B cell (primary cell): Measurements from ENCODE around the gene PALM3. TPM values are rescaled to one million over a fixed set of nuclear protein-coding genes. Genes with fewer than 3 reads are reported as not detected.
"Not testable (repeated sequence)": the region's sequence is repeated elsewhere in the genome, so short reads cannot be mapped to it uniquely, and the experiment has no call there.

Experiments
- ATAC-seq: fragments of 200-7000 bp; cut with Tn5 transposase; one replicate; pipeline ENCODE4 v1.10.0; 2021; ENCODE audit warnings: low read depth, mild to moderate bottlenecking, moderate number of reproducible peaks, moderate library complexity
- CTCF ChIA-PET: fragments of 350-600 bp; sonication (Branson Sonifier 250); formaldehyde crosslinking; loops from one replicate; lab custom pipeline; 2021; ENCODE audit warnings: antibody characterized with exemption, inconsistent platforms; lab: Charles Lee
- POLR2A ChIA-PET: fragments of 350-600 bp; sonication (Branson Sonifier 250); formaldehyde crosslinking; loops from one replicate; lab custom pipeline; 2021; ENCODE audit warnings: antibody characterized with exemption; lab: Charles Lee
- DNase-seq: peaks from one replicate; pipeline ENCODE4 v3.0.0; 2013
- H2AFZ ChIP-seq: 2 replicates; pipeline ENCODE4 v1.6.1; 2012; ENCODE audit warnings: mild to moderate bottlenecking, low read depth, low read length; ENCODE audit not compliant: insufficient read depth, poor library complexity, severe bottlenecking
- H3K27ac ChIP-seq, 2 donors: 1 replicate in 1 of 2; 2 replicates in 1 of 2; pipeline ENCODE4 v1.5.1; 2012 to 2013; ENCODE audit warnings: low read length in 2 of 2, mild to moderate bottlenecking in 2 of 2, moderate library complexity in 1 of 2
- H3K27me3 ChIP-seq, 4 experiments: fragments of 200-600 bp in 1 of 4; sonication (generic) in 1 of 4; replicated peaks in 1 of 4; 1 replicate in 2 of 4; 2 replicates in 2 of 4; pipeline versions ENCODE4 v1.6.1 to v1.7.0; 2013 to 2016; ENCODE audit warnings: low read length in 3 of 4, mild to moderate bottlenecking in 2 of 4, mixed read lengths in 1 of 4, moderate library complexity in 1 of 4; ENCODE audit not compliant: insufficient read depth in 4 of 4, control insufficient read depth in 3 of 4; ENCODE audit errors: control extremely low read depth in 1 of 4
- H3K36me3 ChIP-seq, 2 experiments: replicated peaks in 1 of 2; 1 replicate in 1 of 2; 2 replicates in 1 of 2; pipeline versions ENCODE4 v1.6.1 to v1.7.1; 2013; ENCODE audit warnings: low read length in 1 of 2; ENCODE audit not compliant: insufficient read depth in 2 of 2, control insufficient read depth in 1 of 2; ENCODE audit errors: control extremely low read depth in 1 of 2, extremely low read depth in 1 of 2
- H3K4me1 ChIP-seq, 2 donors: fragments of 200-600 bp in 1 of 2; sonication (generic) in 1 of 2; 1 replicate in 1 of 2; 2 replicates in 1 of 2; pipeline versions ENCODE4 v1.5.1 to v1.6.1; 2013 to 2017; ENCODE audit warnings: low read length in 2 of 2; ENCODE audit not compliant: control insufficient read depth in 2 of 2, insufficient read depth in 2 of 2
- H3K4me2 ChIP-seq: replicated peaks from 2 replicates; pipeline ENCODE3; 2012; ENCODE audit warnings: mild to moderate bottlenecking, low read depth, low read length; ENCODE audit not compliant: poor library complexity, severe bottlenecking
- H3K4me3 ChIP-seq, 5 experiments: fragments of 200-600 bp in 1 of 5; sonication (generic) in 1 of 5; 1 replicate in 3 of 5; 2 replicates in 2 of 5; pipeline versions ENCODE4 v1.5.1 to v1.7.0; 2011 to 2016; ENCODE audit warnings: low read length in 4 of 5, mild to moderate bottlenecking in 4 of 5, low read depth in 2 of 5, control low read depth in 1 of 5, moderate library complexity in 1 of 5; ENCODE audit not compliant: insufficient read depth in 1 of 5; ENCODE audit errors: control extremely low read depth in 1 of 5, extremely low read depth in 1 of 5
- H3K79me2 ChIP-seq: fragments of 200-600 bp; sonication (generic); one replicate; pipeline ENCODE4 v1.6.0; 2016; ENCODE audit warnings: low read length; ENCODE audit not compliant: control insufficient read depth, insufficient read depth
- H3K9ac ChIP-seq: fragments of 200-600 bp; sonication (generic); 2 replicates; pipeline ENCODE4 v1.6.1; 2017; ENCODE audit warnings: mild to moderate bottlenecking, low read length, moderate library complexity
- H3K9me3 ChIP-seq, 3 donors: one replicate each; pipeline versions ENCODE4 v1.6.1 to v1.7.1; 2013; ENCODE audit warnings: low read length in 2 of 3; ENCODE audit not compliant: control insufficient read depth in 2 of 3, insufficient read depth in 1 of 3; ENCODE audit errors: control extremely low read depth in 1 of 3
- H4K20me1 ChIP-seq: 2 replicates; pipeline ENCODE4 v1.6.0; 2012; ENCODE audit warnings: mild to moderate bottlenecking, low read length; ENCODE audit not compliant: insufficient read depth, control insufficient read depth, poor library complexity, severe bottlenecking
- H3K27ac Mint-ChIP-seq: one replicate; pipeline ENCODE4 v1.8.0; 2021; ENCODE audit warnings: mixed read lengths
- H3K27me3 Mint-ChIP-seq: one replicate; pipeline ENCODE4 v1.8.0; 2021; ENCODE audit warnings: mixed read lengths
- H3K4me1 Mint-ChIP-seq: one replicate; pipeline ENCODE4 v1.8.0; 2021; ENCODE audit warnings: mixed read lengths
- H3K4me3 Mint-ChIP-seq: one replicate; pipeline ENCODE4 v1.8.0; 2021; ENCODE audit warnings: mixed read lengths
- H3K9me3 Mint-ChIP-seq: one replicate; pipeline ENCODE4 v1.8.0; 2022; ENCODE audit warnings: mixed read lengths; ENCODE audit not compliant: insufficient read depth
- EZH2 ChIP-seq: IDR thresholded peaks from 2 replicates; pipeline ENCODE4 v1.6.1; 2012; ENCODE audit warnings: borderline replicate concordance, low read depth, mild to moderate bottlenecking, moderate library complexity, low read length; ENCODE audit not compliant: insufficient read depth, poor library complexity, severe bottlenecking
- WGBS: methylation state at CpG from one replicate; pipeline ENCODE4 v1.1.5; 2013; ENCODE audit warnings: missing lambda C conversion rate; ENCODE audit not compliant: insufficient coverage; 5-methylcytosine and 5-hydroxymethylcytosine counted together
- intact Hi-C: fragments of 100-400 bp; cut with micrococcal nuclease; formaldehyde crosslinking; loops from one replicate; pipeline ENCODE4 v1.10.0; 2022
- polyA plus RNA-seq: library from polyadenylated mRNA; depleted of rRNA; stranded (reverse); fragments of >200 nt; gene quantifications from 2 replicates; pipeline ENCODE4 v1.2.3, GENCODE V29; 2012
- total RNA-seq, 2 donors: library from RNA; stranded (reverse); fragments of 120-200 nt in 1 of 2; gene quantifications; 1 replicate in 1 of 2; 2 replicates in 1 of 2; pipeline versions ENCODE4 v1.2.3 to v1.2.4, GENCODE V29; 2013 to 2022
- TF ChIP-seq, protein P1 (sequence below): fragments of 200-600 bp; IDR thresholded peaks from one replicate; pipeline ENCODE4 v1.8.0; 2022; ENCODE audit warnings: antibody characterized with exemption, mild to moderate bottlenecking

The PALM3 gene
- total and polyA plus RNA-seq, 2 donors (not counting 1 experiment from before 2014, with no cell fraction given): not detected

DNA sequence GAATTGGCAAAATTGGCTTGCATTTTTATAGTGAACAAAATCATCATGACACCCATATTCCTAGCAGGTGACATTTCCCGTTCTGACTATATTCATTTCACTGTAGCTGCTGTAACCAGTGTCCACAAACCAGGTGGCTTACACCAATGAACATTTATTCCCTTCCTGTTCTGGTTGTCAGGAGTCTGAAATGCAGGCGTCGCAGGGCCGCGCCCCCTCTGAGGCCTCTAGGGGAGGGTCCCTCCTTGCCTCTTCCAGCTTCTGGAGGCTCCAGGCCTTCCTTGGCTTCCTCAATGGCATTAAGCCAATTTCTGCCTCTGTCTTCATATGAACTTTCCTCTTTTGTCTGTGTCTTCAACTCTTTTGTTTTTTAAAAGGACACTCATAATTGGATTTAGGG, 40.4 kb downstream of the PALM3 start:
- Histone ChIP-seq H3K4me3 (no peak overlapping the region), H3K4me1 (peaks cover 13 to 38% of the 10 kb centered on the region in 2 donors), H2AFZ (no peak overlapping the region), H4K20me1 (no peaks in the 10 kb centered on the region), H3K36me3 (no peaks in the 10 kb centered on the region), H3K9me3 (no peaks in the 10 kb centered on the region), H3K27me3 (no peaks in the 10 kb centered on the region), H3K4me2 (no peak overlapping the region), H3K9ac (no peak overlapping the region), H3K79me2 (peaks cover 8% of the 10 kb centered on the region), H3K27ac (no peak overlapping the region)
- 72% methylated on average over 5 of the region's 5 CpGs for WGBS
- POLR2A ChIA-PET: interaction anchor here (1.1 kb wide), 1 partner anchor 10 kb away, joined by 4 read pairs; the partner anchor contains the start of gene IL27RA
- Mint-ChIP-seq H3K27ac (peak overlapping the region; percentile 67), H3K27me3 (no peaks in the 10 kb centered on the region), H3K4me3 (no peak overlapping the region), H3K9me3 (no peaks in the 10 kb centered on the region), H3K4me1 (peaks cover 20% of the 10 kb centered on the region)
- intact Hi-C loops: no loop called here
- ATAC-seq (no peak), DNase-seq (no peak)
- CTCF ChIA-PET: interaction anchor here (0.6 to 3.4 kb wide), 7 partner anchors 10 to 250 kb away, joined by 3 to 23 read pairs (median 4); partner anchors contain the start of gene IL27RA
- TF ChIP-seq EZH2: no peak
- TF ChIP-seq, protein P1, sequence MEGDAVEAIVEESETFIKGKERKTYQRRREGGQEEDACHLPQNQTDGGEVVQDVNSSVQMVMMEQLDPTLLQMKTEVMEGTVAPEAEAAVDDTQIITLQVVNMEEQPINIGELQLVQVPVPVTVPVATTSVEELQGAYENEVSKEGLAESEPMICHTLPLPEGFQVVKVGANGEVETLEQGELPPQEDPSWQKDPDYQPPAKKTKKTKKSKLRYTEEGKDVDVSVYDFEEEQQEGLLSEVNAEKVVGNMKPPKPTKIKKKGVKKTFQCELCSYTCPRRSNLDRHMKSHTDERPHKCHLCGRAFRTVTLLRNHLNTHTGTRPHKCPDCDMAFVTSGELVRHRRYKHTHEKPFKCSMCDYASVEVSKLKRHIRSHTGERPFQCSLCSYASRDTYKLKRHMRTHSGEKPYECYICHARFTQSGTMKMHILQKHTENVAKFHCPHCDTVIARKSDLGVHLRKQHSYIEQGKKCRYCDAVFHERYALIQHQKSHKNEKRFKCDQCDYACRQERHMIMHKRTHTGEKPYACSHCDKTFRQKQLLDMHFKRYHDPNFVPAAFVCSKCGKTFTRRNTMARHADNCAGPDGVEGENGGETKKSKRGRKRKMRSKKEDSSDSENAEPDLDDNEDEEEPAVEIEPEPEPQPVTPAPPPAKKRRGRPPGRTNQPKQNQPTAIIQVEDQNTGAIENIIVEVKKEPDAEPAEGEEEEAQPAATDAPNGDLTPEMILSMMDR: no peak

DNA sequence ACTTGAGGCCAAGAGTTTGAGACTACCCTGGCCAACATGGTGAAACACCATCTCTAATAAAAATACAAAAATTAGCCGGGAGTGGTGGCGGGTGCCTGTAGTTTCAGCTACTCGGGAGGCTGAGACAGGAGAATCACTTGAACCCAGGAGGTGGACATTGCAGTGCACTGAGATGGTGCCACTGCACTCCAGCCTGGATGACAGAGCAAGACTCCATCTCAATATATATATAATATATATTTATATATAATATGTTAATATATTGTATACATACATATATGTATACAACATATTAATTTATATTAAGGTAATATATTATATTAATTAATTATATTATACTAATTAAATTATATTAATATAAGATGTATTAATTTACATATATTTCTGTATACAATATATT, 42.1 kb downstream of the PALM3 start:
- WGBS: 80% methylated on average over 2 of the region's 3 CpGs
- not testable (repeated sequence) for ATAC-seq, H3K4me3 ChIP-seq, H3K9ac ChIP-seq, H3K27ac ChIP-seq, H3K79me2 ChIP-seq, H3K27me3 Mint-ChIP-seq, H3K9me3 ChIP-seq, H4K20me1 ChIP-seq, H2AFZ ChIP-seq, H3K36me3 ChIP-seq, H3K4me2 ChIP-seq, H3K27me3 ChIP-seq, DNase-seq, H3K4me3 Mint-ChIP-seq, H3K9me3 Mint-ChIP-seq
- Mint-ChIP-seq H3K27ac (peak overlapping the region; percentile 26), H3K4me1 (peaks cover 27% of the 10 kb centered on the region)
- intact Hi-C loops: loop anchor here (1.0 kb wide), 2 partner anchors 13 to 14 kb away; no protein-coding TSS in a partner anchor
- POLR2A ChIA-PET: interaction anchor here (0.6 to 1.7 kb wide), 6 partner anchors 12 to 233 kb away, joined by 3 to 17 read pairs (median 5); partner anchors contain the start of genes ASF1B, IL27RA and RFX1
- CTCF ChIA-PET: interaction anchor here (0.6 to 2.9 kb wide), 7 partner anchors 9 to 1105 kb away, joined by 3 to 30 read pairs (median 7); partner anchors contain the start of genes IL27RA and RLN3
- H3K4me1 ChIP-seq: peaks cover 24 to 54% of the 10 kb centered on the region in 2 donors
